NT2/D1 (cell line): ENCODE measurements around the gene HORMAD2.

Experiments
- SUZ12 ChIP-seq: IDR thresholded peaks from 2 replicates; pipeline ENCODE4 v1.6.1; 2011; ENCODE audit not compliant: insufficient read length, insufficient read depth; ENCODE audit errors: extremely low read depth
- YY1 ChIP-seq: IDR thresholded peaks from 2 replicates; pipeline ENCODE4 v1.6.1; 2011; ENCODE audit not compliant: insufficient read length, insufficient read depth
- ZNF274 ChIP-seq: IDR thresholded peaks from 2 replicates; pipeline ENCODE4 v1.6.1; 2011; ENCODE audit warnings: mild to moderate bottlenecking, low read depth, low read length

DNA sequence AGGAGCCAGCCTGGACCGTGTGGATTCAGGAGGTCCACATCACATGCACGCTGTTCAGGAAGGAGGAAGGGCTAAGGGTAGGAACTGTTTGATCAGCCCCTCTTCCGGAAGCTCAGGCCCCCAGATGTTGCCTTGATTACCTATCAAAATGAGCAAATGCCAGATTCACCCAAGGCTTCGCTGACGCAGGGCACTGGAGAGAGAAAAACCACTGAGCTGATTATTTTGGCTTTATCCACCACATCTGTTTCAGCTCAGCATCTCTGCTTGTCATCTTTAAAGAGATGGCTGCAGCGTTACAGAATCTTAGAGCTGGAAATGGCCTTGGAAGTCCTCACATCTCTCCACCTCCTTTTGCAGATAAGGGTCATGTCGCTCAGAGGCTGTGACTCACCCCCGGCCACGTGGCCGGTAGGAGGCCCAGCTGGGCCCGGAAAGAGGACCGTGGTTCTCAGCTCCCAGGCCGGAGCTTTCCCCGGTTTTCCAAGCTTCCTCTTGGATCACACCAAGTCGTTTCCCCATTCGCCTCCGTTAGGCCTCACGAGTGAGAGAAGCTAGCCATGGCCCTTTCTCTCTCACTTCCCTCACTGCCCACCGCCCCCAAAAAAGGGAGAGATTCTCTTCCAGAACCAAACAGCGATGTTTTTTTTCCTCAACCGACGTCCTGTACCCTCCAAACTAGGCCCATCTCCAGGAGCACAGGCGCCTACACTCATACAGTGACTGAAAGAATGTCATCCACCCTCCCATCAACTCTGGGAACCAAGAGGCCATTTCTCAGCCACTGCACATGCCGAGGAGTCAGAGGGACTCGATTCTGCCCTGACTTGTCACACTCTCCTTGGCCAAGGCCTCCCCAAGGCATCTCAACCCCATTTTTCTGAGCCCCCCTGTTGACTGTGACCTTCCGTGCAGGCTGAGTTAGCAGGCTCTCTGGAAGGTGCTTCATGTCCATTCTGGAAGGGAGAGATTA is 128.7 kb downstream of the HORMAD2 start:
- TF ChIP-seq ZNF274 (no peak), YY1 (no peak), SUZ12 (no peak)
